ENCODE data around the gene SLC35A2. TPM values are rescaled to one million over a fixed set of nuclear protein-coding genes. Genes with fewer than 3 reads are reported as not detected.

SLC35A2 gene
- total and polyA plus RNA-seq, 2 of the 4 experiments (the other 2 are of a cell fraction), result 10.8 to 48.3 TPM

DNA sequence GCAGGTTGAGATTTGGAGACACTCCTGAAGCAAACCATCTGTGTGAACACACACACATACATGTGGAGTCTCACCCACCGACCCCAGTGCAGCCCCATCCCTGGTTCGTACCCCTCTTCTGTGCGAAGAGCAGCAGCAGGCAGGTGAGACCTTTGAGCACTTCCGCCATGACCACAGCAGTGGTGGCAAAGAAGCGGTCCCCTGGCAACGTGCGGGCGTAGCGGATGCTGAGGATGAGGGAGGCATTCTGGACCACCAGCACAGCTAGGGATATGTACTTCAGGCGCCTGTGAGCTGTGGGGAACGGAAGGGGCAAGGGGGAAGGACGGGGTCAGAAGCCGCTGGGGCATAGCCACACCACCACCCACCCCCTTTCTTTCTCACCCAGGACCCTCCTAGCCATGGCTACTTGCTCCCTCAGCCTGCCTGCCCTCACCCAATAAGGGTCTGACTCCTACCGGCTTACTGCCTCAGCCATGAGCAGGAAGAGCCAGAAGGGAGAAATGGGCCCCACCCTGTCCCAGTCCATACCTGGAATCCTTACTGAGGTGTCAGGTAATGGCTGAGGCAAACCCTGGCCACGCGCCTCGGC is 1.6 kb downstream of the SLC35A2 start:
- Histone ChIP-seq H3K9me1 (ENCODE audit: insufficient read depth, low read length) (peaks cover 3% of the 10 kb centered on the region; the same call in 1 of the 2 replicates), H3K4ac (ENCODE audit: low read depth, low read length) (no peak overlapping the region), H3K36me3 (ENCODE audit: control insufficient read depth, insufficient read depth, low read length) (peaks cover 11% of the 10 kb centered on the region; the same call in 1 of the 2 replicates), H3K56ac (ENCODE audit: extremely low read depth, insufficient read depth, low read length) (no peak overlapping the region), H2BK15ac (ENCODE audit: low read depth, low read length) (no peak overlapping the region), H3K18ac (ENCODE audit: low read depth, low read length) (no peak overlapping the region), H4K20me1 (ENCODE audit: insufficient read depth, low read length) (no peaks in the 10 kb centered on the region; the same call in 1 of the 2 replicates), H3K4me2 (ENCODE audit: low read depth, low read length) (no peak overlapping the region), H2AK9ac (replicated peaks; ENCODE audit: low read depth, low read length, poor library complexity) (no peak overlapping the region), H3K9me3 (ENCODE audit: control insufficient read depth, insufficient read depth, low read length) (no peaks in the 10 kb centered on the region; the same call in 1 of the 2 replicates), H2BK5ac (ENCODE audit: low read depth, low read length, poor library complexity, severe bottlenecking) (no peak overlapping the region), H2BK20ac (ENCODE audit: low read depth, low read length) (no peak overlapping the region), H3K4me1 (ENCODE audit: control insufficient read depth, insufficient read depth, low read length) (peaks cover 3% of the 10 kb centered on the region; the same call in 1 of the 2 replicates), H2AFZ (replicated peaks; ENCODE audit: low read length, poor library complexity) (no peak overlapping the region), H3K23ac (ENCODE audit: low read depth, low read length) (no peak overlapping the region), H4K8ac (ENCODE audit: low read depth in 2 of 2, low read length in 2 of 2) (no peak overlapping the region), H4K5ac (ENCODE audit: low read depth, low read length) (no peak overlapping the region), H2BK120ac (ENCODE audit: low read depth, low read length) (no peak overlapping the region), H3K27ac (ENCODE audit: insufficient read depth, low read length) (no peak overlapping the region), H3K27me3 (ENCODE audit: control insufficient read depth, insufficient read depth, low read length) (no peaks in the 10 kb centered on the region), H3K79me1 (ENCODE audit: low read depth in 1 of 2, low read length in 2 of 2) (peaks cover 13 to 26% of the 10 kb centered on the region in 2 experiments), H2AK5ac (ENCODE audit: low read depth, low read length) (no peak overlapping the region; the same call in 1 of the 2 replicates), H3K9ac (ENCODE audit: low read depth, low read length) (no peak overlapping the region), H3K14ac (replicated peaks; ENCODE audit: low read depth, low read length) (no peak overlapping the region), H4K91ac (ENCODE audit: insufficient read depth, low read depth, low read length) (no peak overlapping the region), H3K4me3 (ENCODE audit: insufficient read depth, low read depth, low read length) (no peak overlapping the region)
- ChIA-PET CTCF (no interaction called here), POLR2A (ENCODE audit: unreplicated experiment) (no interaction called here)
- dilution Hi-C loops (cut with HindIII; ENCODE audit: low sequenced_read_pairs, unreplicated experiment), result no loop called here
- DNase-seq (no peak), ATAC-seq (ENCODE audit: low read depth) (no peak)
- in situ Hi-C loops (cut with MboI; ENCODE audit: low sequenced_read_pairs), result no loop called here
- BruUV-seq (replicated peaks), result no TSS peak
- TF ChIP-seq MAFK (IDR thresholded peaks at IDR 0.05; ENCODE audit: low read depth, low read length), result no peak
- no peak for TF ChIP-seq RFX5 (IDR thresholded peaks at IDR 0.05; ENCODE audit: low read depth, low read length)
- TF ChIP-seq CHD1 (IDR thresholded peaks at IDR 0.05; ENCODE audit: low read depth, low read length), result no peak
- no peak for TF ChIP-seq RAD21 (IDR thresholded peaks at IDR 0.05; ENCODE audit: low read length)
- no peak for TF ChIP-seq MAZ (IDR thresholded peaks at IDR 0.05; ENCODE audit: borderline replicate concordance, low read depth, low read length)
- intact Hi-C loops (cut with micrococcal nuclease), result no loop called here
- no CpG with 5 or more reads among the region's 17 CpGs for WGBS, 2 experiments (ENCODE audit: extremely low coverage in 2 of 2, insufficient read length in 1 of 2)

All from IMR-90 (cell line).